H1 (cell line): ENCODE data around the gene AKR1D1. TPM values are rescaled to one million over a fixed set of nuclear protein-coding genes. Genes with fewer than 3 reads are reported as not detected.

Experiments used
- CTCF ChIA-PET: fragments of 300-600 bp; sonication (Branson Sonifier 250); formaldehyde crosslinking; loops from one replicate; lab custom pipeline; 2021; ENCODE audit not compliant: partially characterized antibody; lab: Charles Lee
- POLR2A ChIA-PET: fragments of 300-600 bp; sonication (Branson Sonifier 250); formaldehyde crosslinking; loops from one replicate; lab custom pipeline; 2021; ENCODE audit warnings: inconsistent platforms; ENCODE audit not compliant: partially characterized antibody; lab: Charles Lee
- DNase-seq, 2 experiments: peaks; one replicate each; pipeline versions ENCODE4 v3.0.0 to v3.0.0-alpha.2; 2010 to 2022; ENCODE audit warnings: low spot score in 2 of 2, low read depth in 1 of 2, mixed read lengths in 1 of 2
- FAIRE-seq: peaks from 2 replicates; lab custom pipeline; 2011; peaks lifted over from hg19 to GRCh38; lab: Jason Lieb, UNC
- H2AFZ ChIP-seq: 2 replicates; pipeline ENCODE4 v1.8.1; 2012; ENCODE audit warnings: low read length, inconsistent platforms
- H2AK5ac ChIP-seq: 2 replicates; pipeline ENCODE4 v1.6.1; 2013; ENCODE audit warnings: low read depth, low read length
- H2BK120ac ChIP-seq: replicated peaks from 2 replicates; pipeline ENCODE3; 2013; ENCODE audit warnings: low read depth, low read length, inconsistent platforms
- H2BK12ac ChIP-seq: 2 replicates; pipeline ENCODE4 v1.6.1; 2013; ENCODE audit warnings: low read depth, low read length
- H2BK15ac ChIP-seq: 2 replicates; pipeline ENCODE4 v1.6.1; 2013; ENCODE audit warnings: low read length
- H2BK20ac ChIP-seq: 2 replicates; pipeline ENCODE4 v1.6.1; 2013; ENCODE audit warnings: low read length
- H2BK5ac ChIP-seq: 2 replicates; pipeline ENCODE4 v1.6.1; 2013; ENCODE audit warnings: low read depth, low read length
- H3K14ac ChIP-seq: 2 replicates; pipeline ENCODE4 v1.6.1; 2013; ENCODE audit warnings: inconsistent platforms; ENCODE audit not compliant: insufficient read length
- H3K18ac ChIP-seq: 2 replicates; pipeline ENCODE4 v1.6.1; 2013; ENCODE audit warnings: low read length; ENCODE audit errors: extremely low read depth
- H3K23ac ChIP-seq: 2 replicates; pipeline ENCODE4 v1.6.1; 2013; ENCODE audit warnings: inconsistent platforms; ENCODE audit not compliant: insufficient read length
- H3K23me2 ChIP-seq: 2 replicates; pipeline ENCODE4 v1.6.1; 2013; ENCODE audit warnings: low read depth, low read length
- H3K27ac ChIP-seq: 2 replicates; pipeline ENCODE4 v1.6.1; 2011; ENCODE audit warnings: low read depth, low read length, inconsistent platforms
- H3K27me3 ChIP-seq, 4 experiments: replicated peaks in 1 of 4; 1 replicate in 1 of 4; 2 replicates in 3 of 4; pipeline versions ENCODE4 v1.6.1 to v1.8.1; 2011 to 2013; ENCODE audit warnings: low read length in 3 of 4, mild to moderate bottlenecking in 3 of 4, inconsistent platforms in 2 of 4, mixed read lengths in 2 of 4, moderate library complexity in 1 of 4; ENCODE audit not compliant: control insufficient read depth in 3 of 4, insufficient read depth in 3 of 4; ENCODE audit errors: extremely low read depth in 1 of 4
- H3K36me3 ChIP-seq, 4 experiments: 2 replicates each; pipeline versions ENCODE4 v1.6.1 to v1.8.1; 2011 to 2013; ENCODE audit warnings: mild to moderate bottlenecking in 4 of 4, low read length in 3 of 4, moderate library complexity in 2 of 4, control low read depth in 1 of 4, inconsistent platforms in 1 of 4; ENCODE audit not compliant: insufficient read depth in 4 of 4, control insufficient read depth in 2 of 4
- H3K4ac ChIP-seq: replicated peaks from 2 replicates; pipeline ENCODE3; 2013; ENCODE audit warnings: low read length, low read depth, mixed read lengths, inconsistent platforms; ENCODE audit not compliant: insufficient read length
- H3K4me1 ChIP-seq, 4 experiments: replicated peaks in 1 of 4; 1 replicate in 1 of 4; 2 replicates in 3 of 4; pipeline versions ENCODE4 v1.6.1 to v1.8.1; 2011 to 2013; ENCODE audit warnings: low read length in 3 of 4, inconsistent platforms in 2 of 4, mixed read lengths in 1 of 4; ENCODE audit not compliant: insufficient read depth in 4 of 4, control insufficient read depth in 3 of 4
- H3K4me2 ChIP-seq, 2 experiments: 2 replicates each; pipeline versions ENCODE4 v1.6.1 to v1.8.1; 2011 to 2013; ENCODE audit warnings: low read depth in 2 of 2, low read length in 2 of 2, control low read depth in 1 of 2, inconsistent platforms in 1 of 2, mild to moderate bottlenecking in 1 of 2; ENCODE audit not compliant: insufficient read depth in 1 of 2
- H3K4me3 ChIP-seq, 4 experiments: fragments of 200-600, 300-600 bp in 1 of 4; sonication (generic), shearing (Covaris generic), sonication (Bioruptor Twin) in 1 of 4; 2 replicates each; pipeline versions ENCODE4 v1.5.1 to v1.8.1; 2011 to 2016; ENCODE audit warnings: low read length in 4 of 4, low read depth in 3 of 4, control low read depth in 2 of 4, inconsistent platforms in 2 of 4, mild to moderate bottlenecking in 2 of 4, mixed read lengths in 1 of 4, moderate library complexity in 1 of 4; ENCODE audit not compliant: insufficient read depth in 2 of 4; ENCODE audit errors: extremely low read depth in 1 of 4
- H3K56ac ChIP-seq: replicated peaks from 2 replicates; pipeline ENCODE3; 2013; ENCODE audit warnings: low read depth, mild to moderate bottlenecking, mixed read lengths, low read length, inconsistent platforms; ENCODE audit not compliant: insufficient read length
- H3K79me1 ChIP-seq: 2 replicates; pipeline ENCODE4 v1.6.1; 2013; ENCODE audit warnings: low read depth, low read length, control low read depth
- H3K79me2 ChIP-seq, 2 experiments: 2 replicates each; pipeline versions ENCODE4 v1.6.1 to v1.8.1; 2012 to 2013; ENCODE audit warnings: low read length in 2 of 2, mild to moderate bottlenecking in 2 of 2, inconsistent platforms in 1 of 2; ENCODE audit not compliant: insufficient read depth in 2 of 2, control insufficient read depth in 1 of 2
- H3K9ac ChIP-seq, 4 experiments: replicated peaks in 1 of 4; 1 replicate in 1 of 4; 2 replicates in 3 of 4; pipeline versions ENCODE4 v1.6.1 to v1.8.1; 2011 to 2013; ENCODE audit warnings: low read depth in 3 of 4, low read length in 3 of 4, control low read depth in 2 of 4, mild to moderate bottlenecking in 2 of 4, moderate library complexity in 2 of 4, inconsistent platforms in 1 of 4; ENCODE audit errors: extremely low read depth in 1 of 4
- H3K9me3 ChIP-seq, 2 experiments: 2 replicates each; pipeline versions ENCODE4 v1.6.1 to v1.8.1; 2012 to 2013; ENCODE audit warnings: mild to moderate bottlenecking in 2 of 2, moderate library complexity in 2 of 2, control low read depth in 1 of 2, inconsistent platforms in 1 of 2, low read depth in 1 of 2, low read length in 1 of 2, mixed read lengths in 1 of 2; ENCODE audit not compliant: insufficient read depth in 2 of 2
- H4K20me1 ChIP-seq, 2 experiments: replicated peaks in 1 of 2; 2 replicates each; pipeline versions ENCODE3 to v1.8.1; 2011 to 2013; ENCODE audit warnings: inconsistent platforms in 2 of 2, low read length in 2 of 2, mild to moderate bottlenecking in 1 of 2; ENCODE audit not compliant: insufficient read depth in 2 of 2, control insufficient read depth in 1 of 2
- H4K5ac ChIP-seq: 2 replicates; pipeline ENCODE4 v1.6.1; 2013; ENCODE audit warnings: low read length, low read depth, mixed read lengths, inconsistent platforms; ENCODE audit not compliant: insufficient read length
- H4K8ac ChIP-seq: 2 replicates; pipeline ENCODE4 v1.8.0; 2013; ENCODE audit warnings: mild to moderate bottlenecking, moderate library complexity, low read length, inconsistent platforms; ENCODE audit not compliant: insufficient read depth; ENCODE audit errors: extremely low read depth
- H4K91ac ChIP-seq: replicated peaks from 2 replicates; pipeline ENCODE3; 2013; ENCODE audit warnings: low read length, mixed read lengths, inconsistent platforms; ENCODE audit not compliant: insufficient read length
- CEBPB ChIP-seq: IDR thresholded peaks from 2 replicates; pipeline ENCODE4 v1.6.1; 2012; ENCODE audit warnings: low read depth, low read length
- GABPA ChIP-seq: IDR thresholded peaks from 2 replicates; pipeline ENCODE4 v1.6.1; 2011; ENCODE audit warnings: mild to moderate bottlenecking, low read length, moderate library complexity, borderline replicate concordance; ENCODE audit not compliant: insufficient read depth
- HDAC2 ChIP-seq, 2 experiments: fragments of 300-600 bp in 1 of 2; sonication (generic) in 1 of 2; IDR thresholded peaks; 2 replicates each; pipeline ENCODE4 v1.6.1; 2011 to 2012; ENCODE audit warnings: low read depth in 2 of 2, low read length in 2 of 2, mild to moderate bottlenecking in 2 of 2, moderate library complexity in 2 of 2, borderline replicate concordance in 1 of 2, inconsistent platforms in 1 of 2
- JUN ChIP-seq: IDR thresholded peaks from 2 replicates; pipeline ENCODE4 v1.6.1; 2011; ENCODE audit warnings: low read depth, mild to moderate bottlenecking, improper control_type of control experiment, low read length
- NRF1 ChIP-seq: IDR thresholded peaks from 2 replicates; pipeline ENCODE4 v1.6.1; 2011; ENCODE audit warnings: mild to moderate bottlenecking, low read depth, low read length, improper control_type of control experiment
- SIRT6 ChIP-seq: IDR thresholded peaks from one replicate; pipeline ENCODE4 v1.7.1; 2012; ENCODE audit warnings: low read length, inconsistent platforms
- SP2 ChIP-seq: IDR thresholded peaks from 2 replicates; pipeline ENCODE4 v1.6.1; 2012; ENCODE audit warnings: mild to moderate bottlenecking, low read length, inconsistent platforms
- SUZ12 ChIP-seq: fragments of 200-600 bp; sonication (generic); IDR thresholded peaks from 2 replicates; pipeline ENCODE4 v1.6.1; 2012; ENCODE audit warnings: mild to moderate bottlenecking, inconsistent platforms, low read length, moderate library complexity, mixed read lengths
- TAF1 ChIP-seq: IDR thresholded peaks from 2 replicates; pipeline ENCODE4 v1.6.1; 2011; ENCODE audit warnings: mild to moderate bottlenecking, low read depth, low read length
- TCF12 ChIP-seq: IDR thresholded peaks from 2 replicates; pipeline ENCODE4 v1.6.1; 2011; ENCODE audit warnings: low read depth, mild to moderate bottlenecking, low read length
- TEAD4 ChIP-seq: IDR thresholded peaks from 2 replicates; pipeline ENCODE4 v1.6.1; 2012; ENCODE audit warnings: low read depth, low read length, inconsistent platforms, mixed read lengths
- ZNF274 ChIP-seq: IDR thresholded peaks from 2 replicates; pipeline ENCODE4 v1.7.0; 2012; ENCODE audit warnings: low read length, borderline replicate concordance; ENCODE audit errors: extremely low read depth
- WGBS, 2 experiments: shearing (Covaris generic) in 1 of 2; methylation state at CpG; one replicate each; pipeline versions ENCODE4 v1.1.6 to v1.1.7; 2013 to 2015; ENCODE audit warnings: low lambda C conversion rate in 2 of 2, mixed read lengths in 2 of 2, inconsistent platforms in 1 of 2, low coverage in 1 of 2, missing lambda C conversion rate in 1 of 2; ENCODE audit not compliant: insufficient replicate concordance in 2 of 2, insufficient coverage in 1 of 2, insufficient read length in 1 of 2; ENCODE audit errors: extremely low coverage in 1 of 2, missing lambda C conversion rate in 1 of 2; 5-methylcytosine and 5-hydroxymethylcytosine counted together
- polyA plus RNA-seq, 7 experiments: library from polyadenylated mRNA; depleted of rRNA in 3 of 7; stranded (reverse) in 5 of 7; unstranded in 2 of 7; fragments of >200 nt in 5 of 7; fragments of 200-250 nt in 2 of 7; gene quantifications; 1 replicate in 5 of 7; 2 replicates in 1 of 7; 4 replicates in 1 of 7; pipeline versions ENCODE4 v1.2.1 to v1.2.3, GENCODE V29; 2011 to 2013; ENCODE audit warnings: missing spikeins in 2 of 7, mixed read lengths in 2 of 7
- total RNA-seq: library from RNA; stranded (reverse); fragmentation: NEBNext Ultra II Directional; extraction: Animal tissue kit (Norgen Biotek cat#: 25700); gene quantifications from 2 replicates; pipeline ENCODE4 v1.2.1, GENCODE V29; 2021
- TF ChIP-seq, protein P1 (sequence below): IDR thresholded peaks from 2 replicates; pipeline ENCODE4 v1.6.1; 2011; ENCODE audit warnings: low read depth, mild to moderate bottlenecking, low read length; ENCODE audit not compliant: insufficient read depth
- TF ChIP-seq, protein P2 (sequence below): IDR thresholded peaks from 2 replicates; pipeline ENCODE4 v1.6.1; 2011; ENCODE audit warnings: low read length, improper control_type of control experiment

AKR1D1 gene
- total and polyA plus RNA-seq, 2 of the 8 experiments (the other 6 are each of a cell fraction or from before 2014, with no cell fraction given): not detected

DNA sequence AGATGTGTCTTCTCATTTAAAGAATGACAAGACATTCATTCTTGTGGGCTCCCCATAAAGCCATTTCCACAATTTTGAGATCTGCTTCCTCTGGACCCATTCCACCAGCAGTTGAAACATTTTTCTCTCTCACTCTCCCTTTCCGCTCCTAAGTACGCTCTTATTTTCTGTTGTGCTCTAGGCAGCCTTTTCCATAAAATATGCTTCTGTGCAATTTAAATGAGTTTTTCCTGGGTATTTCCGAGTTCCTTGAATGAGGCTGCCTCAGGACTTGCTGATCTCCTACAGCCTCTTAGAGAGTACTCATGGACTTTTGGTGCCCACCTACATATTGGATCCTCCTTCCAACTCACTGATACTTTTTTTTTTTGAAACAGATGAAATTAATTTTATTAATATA, 23.6 kb upstream of the AKR1D1 start:
- Histone ChIP-seq H3K4me1 (no peaks in the 10 kb centered on the region), H4K5ac (no peak overlapping the region), H2BK5ac (no peak overlapping the region), H3K4me2 (no peak overlapping the region), H2BK15ac (no peak overlapping the region), H4K8ac (no peak overlapping the region), H3K27me3 (no peaks in the 10 kb centered on the region), H3K36me3 (no peaks in the 10 kb centered on the region), H2BK120ac (no peak overlapping the region), H3K9me3 (no peaks in the 10 kb centered on the region; a peak in 1 of 4 replicates), H3K79me1 (no peaks in the 10 kb centered on the region), H3K14ac (no peak overlapping the region), H3K4me3 (no peak overlapping the region), H3K4ac (no peak overlapping the region), H3K27ac (no peak overlapping the region), H3K18ac (no peak overlapping the region), H4K91ac (no peak overlapping the region), H2BK20ac (no peak overlapping the region), H3K9ac (no peak overlapping the region), H2AK5ac (no peak overlapping the region), H2AFZ (no peak overlapping the region), H3K56ac (no peak overlapping the region), H4K20me1 (no peaks in the 10 kb centered on the region), H3K23ac (no peak overlapping the region), H3K79me2 (no peaks in the 10 kb centered on the region), H2BK12ac (no peak overlapping the region), H3K23me2 (no peaks in the 10 kb centered on the region)
- DNase-seq (no peak), FAIRE-seq (no peak)
- ChIA-PET CTCF (no interaction called here), POLR2A (no interaction called here)
- 95% methylated on average over 3 of the region's 3 CpGs; no CpG with 5 or more reads in 1 of the 2 experiments for WGBS, 2 experiments
- no peak for TF ChIP-seq GABPA
- TF ChIP-seq, protein P1, sequence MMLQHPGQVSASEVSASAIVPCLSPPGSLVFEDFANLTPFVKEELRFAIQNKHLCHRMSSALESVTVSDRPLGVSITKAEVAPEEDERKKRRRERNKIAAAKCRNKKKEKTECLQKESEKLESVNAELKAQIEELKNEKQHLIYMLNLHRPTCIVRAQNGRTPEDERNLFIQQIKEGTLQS: no peak
- no peak for TF ChIP-seq TAF1
- TF ChIP-seq HDAC2 (IDR thresholded peaks at IDR 0.05; ENCODE audit: borderline replicate concordance in 1 of 2, low read depth in 2 of 2, low read length in 2 of 2): no peak
- no peak for TF ChIP-seq TEAD4
- no peak for TF ChIP-seq JUN
- no peak for TF ChIP-seq NRF1
- no peak for TF ChIP-seq SUZ12
- TF ChIP-seq ZNF274: no peak
- TF ChIP-seq, protein P2, sequence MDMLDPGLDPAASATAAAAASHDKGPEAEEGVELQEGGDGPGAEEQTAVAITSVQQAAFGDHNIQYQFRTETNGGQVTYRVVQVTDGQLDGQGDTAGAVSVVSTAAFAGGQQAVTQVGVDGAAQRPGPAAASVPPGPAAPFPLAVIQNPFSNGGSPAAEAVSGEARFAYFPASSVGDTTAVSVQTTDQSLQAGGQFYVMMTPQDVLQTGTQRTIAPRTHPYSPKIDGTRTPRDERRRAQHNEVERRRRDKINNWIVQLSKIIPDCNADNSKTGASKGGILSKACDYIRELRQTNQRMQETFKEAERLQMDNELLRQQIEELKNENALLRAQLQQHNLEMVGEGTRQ: no peak
- no peak for TF ChIP-seq SP2
- no peak for TF ChIP-seq CEBPB
- no peak for TF ChIP-seq TCF12
- no peak for TF ChIP-seq SIRT6
